ENCODE measurements around the gene TMEM145. TPM values are rescaled to one million over a fixed set of nuclear protein-coding genes. Genes with fewer than 3 reads are reported as not detected.
"Not testable (repeated sequence)": the region's sequence is repeated elsewhere in the genome, so short reads cannot be mapped to it uniquely, and the experiment has no call there.

The TMEM145 gene
- total RNA-seq, 1 experiment from 2014 or later: 1.1 TPM

GRCh38 chr19:42313840-42314755 lies 989 bp downstream of the TMEM145 start:
- DNase-seq (ENCODE audit: low read depth): no peak

DNA sequence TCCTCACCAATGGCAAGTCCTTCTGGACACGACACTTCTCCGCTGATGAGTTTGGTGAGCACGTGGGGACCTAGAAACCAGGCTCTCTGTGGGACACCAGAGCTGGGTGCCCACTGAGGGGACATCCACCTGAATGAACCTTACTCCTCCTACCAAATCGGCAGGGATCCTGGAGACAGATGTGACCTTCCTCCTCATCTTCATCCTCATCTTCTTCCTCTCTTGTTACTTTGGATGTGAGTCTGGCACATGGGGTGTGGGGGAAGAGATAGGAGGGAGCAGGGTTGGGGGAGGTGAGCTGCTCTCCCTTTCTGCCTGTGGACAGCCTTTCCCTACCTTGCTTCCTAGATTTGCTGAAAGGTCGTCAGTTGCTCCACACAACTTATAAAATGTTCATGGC lies 1.9 kb downstream of the TMEM145 start:
- DNase-seq (ENCODE audit: low read depth): no peak

- peak; percentile 87 for DNase-seq (ENCODE audit: low read depth)
Measured at GRCh38 chr19:42316223-42317211, 3.4 kb downstream of the TMEM145 start.

- no peak for DNase-seq (ENCODE audit: low read depth)
Measured at GRCh38 chr19:42317535-42317934, 4.4 kb downstream of the TMEM145 start.

DNA sequence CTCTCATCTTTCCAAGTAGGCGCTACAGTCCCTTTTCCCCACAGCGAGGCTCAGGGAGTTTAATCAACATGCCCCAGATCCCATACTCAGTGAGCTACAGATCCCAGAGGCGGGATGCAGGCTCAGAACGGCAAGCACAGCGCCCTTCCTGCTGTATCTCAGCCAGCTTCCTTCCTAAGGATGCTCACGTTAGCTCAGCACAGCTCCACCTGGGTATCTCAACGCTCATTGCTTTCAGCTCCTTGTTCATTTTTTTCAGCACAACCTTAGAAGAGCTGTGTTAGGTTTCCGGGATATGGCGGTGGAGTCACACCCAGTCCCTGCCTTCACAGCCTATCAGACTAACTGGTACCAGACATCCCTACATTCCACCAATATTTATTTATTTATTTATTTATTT lies 9.2 kb downstream of the TMEM145 start:
- DNase-seq (ENCODE audit: low read depth): no peak

DNA sequence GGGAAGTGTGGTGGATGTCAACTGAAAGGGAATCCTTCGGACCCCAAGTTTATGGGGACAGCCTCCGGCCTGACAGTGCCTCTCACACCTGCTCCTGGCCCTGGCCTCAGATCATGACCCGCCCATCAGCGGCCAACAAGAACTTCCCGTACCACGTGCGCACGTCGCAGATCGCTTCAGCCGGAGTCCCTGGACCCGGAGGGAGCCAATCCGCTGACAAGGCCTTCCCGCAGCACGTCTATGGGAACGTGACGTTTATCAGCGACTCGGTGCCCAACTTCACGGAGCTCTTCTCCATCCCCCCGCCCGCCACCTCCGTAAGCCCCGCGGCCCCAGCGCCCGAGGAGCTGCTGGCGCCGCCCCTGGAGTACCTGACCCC lies 10.4 kb downstream of the TMEM145 start:
- DNase-seq (ENCODE audit: low read depth): no peak

DNA sequence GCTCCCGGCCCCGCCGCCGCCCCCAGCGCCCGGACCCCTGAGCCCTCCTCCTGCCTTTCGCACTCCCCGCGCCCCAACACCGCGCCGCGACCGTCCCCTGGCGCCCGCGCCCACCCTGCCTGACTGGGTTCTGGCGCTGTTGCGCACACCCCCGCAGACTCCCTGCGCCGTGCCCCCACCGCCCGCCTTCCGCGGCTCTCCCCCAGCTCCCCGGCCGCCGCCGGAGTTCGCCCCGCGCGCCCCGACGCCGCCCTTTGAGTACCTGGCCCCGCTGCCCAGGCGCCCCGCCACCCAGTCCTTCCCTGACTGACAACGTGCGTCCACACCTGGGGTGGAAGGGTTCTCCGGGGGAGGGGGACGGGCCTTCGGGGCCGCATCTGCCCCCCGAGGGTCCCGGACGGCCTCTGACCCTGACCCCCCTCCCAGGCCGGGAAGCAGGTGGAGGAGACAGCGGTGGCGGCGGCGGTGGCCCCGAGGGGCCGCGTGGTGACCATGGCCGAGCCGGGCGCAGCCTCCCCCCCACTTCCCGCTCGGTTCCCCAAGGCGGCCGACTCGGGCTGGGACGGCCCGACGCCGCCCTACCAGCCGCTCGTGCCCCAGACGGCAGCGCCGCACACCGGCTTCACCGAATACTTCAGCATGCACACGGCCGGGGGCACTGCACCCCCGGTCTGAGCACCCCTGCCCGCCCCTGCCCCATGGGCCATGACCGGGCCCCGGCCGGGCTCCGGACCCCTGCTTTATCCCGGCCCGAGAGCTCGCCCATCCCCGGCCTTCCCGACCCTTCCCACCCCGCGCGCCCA lies 10.9 kb downstream of the TMEM145 start:
- no peak for DNase-seq (ENCODE audit: low read depth)

GRCh38 chr19:42324655-42325307 lies 11.7 kb downstream of the TMEM145 start:
- no peak for DNase-seq (ENCODE audit: low read depth)

GRCh38 chr19:42325308-42325895 lies 12.3 kb downstream of the TMEM145 start, which contains the start of gene MEGF8:
Gene MEGF8, plus strand, starts transcription at chr19:42325635. Its CDS starts 609 bp downstream, at chr19:42326244.
- peak; percentile 99 for DNase-seq (ENCODE audit: low read depth)

DNA sequence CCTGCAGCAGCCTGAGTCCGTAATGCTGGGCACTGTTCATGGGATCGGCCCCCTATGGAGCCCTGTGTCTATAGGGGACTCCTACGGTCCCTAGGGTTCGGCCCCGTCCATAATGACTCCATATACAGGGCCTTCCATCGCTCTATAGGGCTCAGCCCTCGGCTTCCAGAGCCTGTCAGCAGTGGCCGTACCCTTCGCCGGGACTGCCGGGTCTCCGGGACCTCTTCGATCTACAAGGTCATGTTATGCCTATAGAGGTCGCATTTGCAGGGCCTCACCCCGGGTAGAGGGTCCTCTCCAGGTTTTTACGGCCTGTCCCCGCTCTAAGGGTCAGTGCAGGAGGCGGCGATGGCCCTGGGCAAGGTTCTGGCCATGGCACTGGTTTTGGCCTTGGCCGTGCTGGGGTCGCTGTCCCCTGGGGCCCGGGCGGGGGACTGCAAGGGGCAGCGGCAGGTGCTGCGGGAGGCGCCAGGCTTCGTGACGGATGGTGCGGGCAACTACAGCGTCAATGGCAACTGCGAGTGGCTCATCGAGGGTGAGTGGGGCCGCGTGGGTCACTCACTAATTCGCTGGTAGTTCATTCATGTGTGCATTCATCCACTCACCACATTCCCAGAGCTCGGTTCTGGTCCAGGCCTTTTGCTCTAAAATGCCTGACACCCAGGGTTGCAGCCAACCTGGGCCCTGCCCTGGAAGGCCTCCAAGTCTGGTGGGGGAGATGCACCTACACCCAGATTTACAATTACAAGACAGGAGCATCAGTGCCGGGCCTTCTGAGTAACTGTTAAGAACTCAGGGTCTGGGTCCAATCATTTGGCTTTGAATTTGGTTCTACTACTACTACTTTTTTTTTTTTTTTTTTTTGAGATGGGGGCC lies 13.0 kb downstream of the TMEM145 start:
- no peak for DNase-seq (ENCODE audit: low read depth)

DNA sequence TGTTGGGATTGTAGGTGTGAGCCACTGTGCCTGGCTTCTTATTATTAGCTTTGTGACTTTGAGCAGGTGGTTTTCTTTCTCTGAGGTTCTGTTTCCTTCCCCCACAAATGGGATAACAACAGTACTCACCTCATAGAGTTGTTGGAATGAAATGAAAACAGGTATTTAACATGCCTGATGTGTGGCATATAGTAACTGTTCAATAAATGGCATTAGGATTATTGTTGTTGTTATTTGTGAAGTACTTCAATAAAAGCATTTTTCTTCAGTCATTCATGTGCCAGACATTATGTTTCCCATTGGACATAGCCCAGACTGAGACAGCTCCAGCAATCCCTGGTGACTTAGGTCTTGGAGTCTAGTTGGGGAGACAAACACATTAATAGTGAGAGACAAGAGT lies 13.9 kb downstream of the TMEM145 start:
- no peak for DNase-seq (ENCODE audit: low read depth)

- DNase-seq (ENCODE audit: low read depth): no peak
Measured at GRCh38 chr19:42327381-42327780, 14.3 kb downstream of the TMEM145 start.

DNA sequence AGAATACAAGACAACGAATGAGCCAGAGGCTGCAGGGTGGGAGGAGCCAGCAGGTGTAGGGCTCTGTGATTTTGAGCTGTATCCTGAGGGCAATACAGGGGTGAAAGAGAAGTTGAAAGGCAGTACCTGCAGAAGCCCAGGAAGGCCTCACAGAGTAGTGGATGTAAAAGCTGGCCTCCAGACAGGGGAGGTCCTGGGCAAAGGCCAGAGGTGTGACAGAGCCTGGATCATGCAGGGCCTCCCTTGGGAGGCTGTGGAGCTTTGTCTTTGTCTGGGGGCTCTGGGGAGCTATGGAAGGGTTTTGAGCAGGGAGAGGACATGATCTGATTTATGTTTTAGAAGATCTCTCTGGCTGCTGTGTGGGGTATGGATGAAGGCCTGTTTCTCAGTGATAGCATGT lies 15.0 kb downstream of the TMEM145 start:
- no peak for DNase-seq (ENCODE audit: low read depth)

DNA sequence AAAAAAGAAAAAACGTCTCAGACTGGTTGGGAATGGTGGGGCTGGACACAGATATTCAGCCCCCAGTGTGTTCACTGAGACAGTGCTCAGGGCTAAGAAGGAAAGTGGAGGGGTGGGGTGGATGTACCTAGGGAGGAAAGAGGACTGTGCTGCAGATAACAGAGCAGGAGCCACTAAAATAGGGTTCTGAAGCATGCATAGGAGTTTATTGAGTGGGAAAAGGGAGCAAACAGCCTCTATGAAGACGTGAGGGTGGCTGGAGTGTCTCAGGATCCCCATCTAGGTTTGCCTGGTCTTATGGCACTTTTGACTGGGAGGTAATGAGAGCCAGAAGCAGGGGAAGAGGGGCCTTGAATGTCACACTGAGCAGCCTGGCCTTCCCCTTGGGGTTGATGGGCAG lies 15.7 kb downstream of the TMEM145 start:
- DNase-seq (ENCODE audit: low read depth): no peak

DNA sequence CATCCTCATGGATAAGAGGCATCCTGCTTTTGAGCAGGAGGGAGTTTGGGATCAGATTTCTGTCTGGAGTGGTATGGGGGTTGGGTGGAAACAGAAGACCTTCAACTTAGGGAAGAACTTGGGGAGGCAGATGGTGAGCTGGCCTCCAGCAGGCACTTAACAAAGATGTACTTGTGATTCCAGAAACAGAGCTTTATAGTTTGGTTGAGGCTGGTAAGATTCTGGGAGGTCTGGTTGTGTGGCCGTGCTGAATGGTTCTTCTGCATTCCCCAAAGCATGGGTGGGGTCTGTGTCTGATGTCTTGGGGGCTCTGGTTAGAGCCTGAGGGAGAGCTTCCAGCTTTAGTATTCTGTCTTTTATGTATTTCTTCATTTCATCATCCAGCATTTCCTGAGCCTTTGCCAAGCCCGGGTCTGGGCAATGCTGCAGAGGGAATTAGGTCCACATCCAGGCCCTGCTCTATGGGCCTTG lies 17.2 kb downstream of the TMEM145 start:
- no peak for DNase-seq (ENCODE audit: low read depth)

- not testable (repeated sequence) for DNase-seq (ENCODE audit: low read depth)
Measured at GRCh38 chr19:42331333-42331732, 18.2 kb downstream of the TMEM145 start.

DNA sequence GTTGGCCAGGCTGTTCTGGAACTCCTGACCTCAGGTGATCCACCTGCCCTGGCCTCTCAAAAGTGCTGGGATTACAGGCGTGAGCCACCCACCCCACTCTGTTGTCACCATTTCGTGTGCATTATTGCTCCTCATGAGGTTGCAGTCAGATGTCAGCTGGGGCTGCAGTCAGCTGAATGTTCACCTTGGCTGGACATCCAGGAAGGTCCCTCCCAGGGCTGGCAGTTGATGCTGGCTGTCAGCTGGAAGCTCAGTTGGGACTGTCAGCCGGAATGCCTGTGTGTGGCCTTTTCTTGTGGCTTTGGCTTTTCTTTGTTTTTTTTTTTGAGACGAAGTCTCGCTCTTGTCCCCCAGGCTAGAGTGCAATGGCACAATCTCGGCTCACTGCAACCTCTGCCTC lies 18.9 kb downstream of the TMEM145 start:
- DNase-seq (ENCODE audit: low read depth): no peak

DNA sequence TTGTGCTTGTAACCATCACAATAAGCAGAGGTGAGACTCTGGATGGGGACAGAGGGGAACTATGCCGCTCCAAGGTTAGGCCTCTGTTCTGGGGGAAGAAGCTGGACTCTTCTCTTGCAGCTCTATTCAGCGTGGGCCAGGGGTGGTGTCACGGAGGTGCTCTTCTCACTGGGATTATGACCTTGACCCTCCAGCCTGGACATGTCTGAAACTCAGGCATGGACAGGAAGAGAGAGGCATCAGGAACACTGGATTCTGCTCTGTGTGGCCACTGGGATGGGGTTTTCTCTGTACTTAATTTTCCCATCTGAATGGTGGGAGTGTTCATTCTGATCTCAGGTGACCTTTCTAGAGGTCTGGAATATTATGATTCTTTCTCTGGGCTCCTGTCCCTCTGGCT lies 19.9 kb downstream of the TMEM145 start:
- DNase-seq (ENCODE audit: low read depth): no peak

Measured in HT1080 (cell line).